ENCODE results near the gene GORASP1.

- TF ChIP-seq CTCF (optimal IDR thresholded peaks at IDR 0.05 in 1 of 3, IDR thresholded peaks at IDR 0.05 in 1 of 3, conservative IDR thresholded peaks at IDR 0.05 in 1 of 3; ENCODE audit: extremely low read depth in 1 of 3, insufficient read depth in 2 of 3, low read length in 3 of 3), result no peak
- TF ChIP-seq EZH2 (IDR thresholded peaks at IDR 0.05; ENCODE audit: low read length), result no peak
Observed at GRCh38 chr3:39135170-39135805, 27.9 kb upstream of the GORASP1 start.

Measured in keratinocyte (primary cell).